Ammon's horn (tissue), 1 donor: ENCODE results near the gene LATS1.
"Not testable (repeated sequence)": the region's sequence is repeated elsewhere in the genome, so short reads cannot be mapped to it uniquely, and the experiment has no call there.

Experiments used
- DNase-seq: peaks from one replicate; pipeline ENCODE4 v3.0.0-alpha.2; 2016; ENCODE audit warnings: low spot score

LATS1 gene

DNA sequence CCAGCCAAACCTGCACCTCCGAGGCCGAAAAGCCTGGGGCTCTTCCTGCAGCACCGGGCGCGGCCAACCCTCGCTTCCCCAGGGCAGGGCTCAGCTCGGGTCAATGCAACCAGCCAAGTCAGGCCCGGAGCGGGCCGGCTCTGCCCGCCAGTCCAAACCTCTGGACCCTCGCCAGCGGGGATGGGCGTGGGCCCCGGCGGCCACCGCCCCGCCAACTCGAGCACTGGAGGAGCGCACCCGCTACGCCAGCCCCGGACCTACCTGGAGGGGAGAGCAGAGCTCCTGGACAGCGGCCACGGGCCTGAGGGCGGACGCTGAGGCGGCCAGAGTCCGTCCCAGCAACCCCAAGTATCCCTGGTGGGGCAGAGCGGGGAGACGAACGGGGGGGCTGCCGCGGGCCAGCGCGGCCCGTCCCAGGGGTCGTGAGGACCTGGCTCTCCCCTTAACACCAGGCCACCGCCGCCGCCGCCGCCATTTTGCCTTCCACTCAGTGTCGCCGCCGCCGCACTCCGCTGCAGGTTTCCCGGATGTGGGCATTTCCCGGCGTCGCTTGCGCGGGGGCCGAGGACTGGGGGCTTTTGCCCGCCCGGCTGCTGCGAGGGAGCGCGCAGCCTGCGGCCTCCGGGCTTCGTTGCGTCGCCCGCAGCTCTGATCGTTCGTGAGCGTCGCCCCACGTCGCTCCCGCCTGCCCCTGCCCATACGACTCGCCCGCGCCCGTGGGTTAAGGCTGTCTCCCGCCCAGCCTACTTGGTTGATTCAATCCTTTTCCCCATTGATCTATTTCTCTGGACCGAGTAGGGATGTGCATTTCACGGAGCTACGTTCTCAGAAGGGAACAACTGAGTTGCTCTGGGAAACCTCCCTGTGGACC lies at the start of gene LATS1:
TSS of gene LATS1 (minus strand) at position 514 of the 871 bp plus-strand sequence. CDS start 15,975 bp downstream, outside the sequence.
- peak; percentile 83 for DNase-seq

- no peak for DNase-seq
These were observed 48.4 kb upstream of the LATS1 start for GRCh38 chr6:149766156-149766769.

DNA sequence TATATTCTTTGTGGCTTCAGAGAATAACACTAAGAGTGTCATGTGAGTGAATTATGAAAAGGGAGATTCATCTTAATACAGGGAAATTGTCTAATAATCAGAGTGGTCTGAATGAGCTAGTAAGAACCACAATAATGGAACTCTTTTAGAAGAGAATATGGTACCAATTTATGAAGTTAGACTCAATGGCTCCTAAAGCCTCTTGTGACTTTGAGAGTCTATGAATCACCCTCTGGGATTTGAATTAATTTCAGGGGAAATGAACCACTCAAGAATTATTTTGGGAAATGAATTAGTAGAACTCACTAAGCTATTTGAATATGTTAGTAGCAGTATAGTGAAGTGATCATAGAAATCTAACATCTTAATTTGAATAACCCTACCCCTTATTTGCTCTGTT lies 46.0 kb upstream of the LATS1 start:
- no peak for DNase-seq

GRCh38 chr6:149761438-149761837 lies 43.5 kb upstream of the LATS1 start:
- no peak for DNase-seq

DNA sequence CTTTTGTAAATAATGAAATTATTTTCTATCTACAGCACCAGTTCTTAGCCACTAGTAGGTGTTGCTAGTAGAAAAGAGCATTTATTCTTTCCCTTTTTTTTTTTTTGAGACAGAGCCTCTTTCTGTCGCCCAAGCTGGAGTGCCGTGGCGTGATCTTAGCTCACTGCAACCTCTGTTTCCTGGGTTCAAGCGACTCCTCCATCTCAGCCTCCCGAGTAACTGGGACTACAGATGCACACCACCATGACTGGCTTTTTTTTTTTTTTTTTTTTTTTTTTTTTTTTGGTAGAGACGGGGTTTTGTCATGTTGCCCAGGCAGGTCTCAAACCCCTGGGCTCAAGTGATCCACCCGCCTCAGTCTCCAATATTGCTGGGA lies 38.3 kb upstream of the LATS1 start:
- DNase-seq = no peak

DNA sequence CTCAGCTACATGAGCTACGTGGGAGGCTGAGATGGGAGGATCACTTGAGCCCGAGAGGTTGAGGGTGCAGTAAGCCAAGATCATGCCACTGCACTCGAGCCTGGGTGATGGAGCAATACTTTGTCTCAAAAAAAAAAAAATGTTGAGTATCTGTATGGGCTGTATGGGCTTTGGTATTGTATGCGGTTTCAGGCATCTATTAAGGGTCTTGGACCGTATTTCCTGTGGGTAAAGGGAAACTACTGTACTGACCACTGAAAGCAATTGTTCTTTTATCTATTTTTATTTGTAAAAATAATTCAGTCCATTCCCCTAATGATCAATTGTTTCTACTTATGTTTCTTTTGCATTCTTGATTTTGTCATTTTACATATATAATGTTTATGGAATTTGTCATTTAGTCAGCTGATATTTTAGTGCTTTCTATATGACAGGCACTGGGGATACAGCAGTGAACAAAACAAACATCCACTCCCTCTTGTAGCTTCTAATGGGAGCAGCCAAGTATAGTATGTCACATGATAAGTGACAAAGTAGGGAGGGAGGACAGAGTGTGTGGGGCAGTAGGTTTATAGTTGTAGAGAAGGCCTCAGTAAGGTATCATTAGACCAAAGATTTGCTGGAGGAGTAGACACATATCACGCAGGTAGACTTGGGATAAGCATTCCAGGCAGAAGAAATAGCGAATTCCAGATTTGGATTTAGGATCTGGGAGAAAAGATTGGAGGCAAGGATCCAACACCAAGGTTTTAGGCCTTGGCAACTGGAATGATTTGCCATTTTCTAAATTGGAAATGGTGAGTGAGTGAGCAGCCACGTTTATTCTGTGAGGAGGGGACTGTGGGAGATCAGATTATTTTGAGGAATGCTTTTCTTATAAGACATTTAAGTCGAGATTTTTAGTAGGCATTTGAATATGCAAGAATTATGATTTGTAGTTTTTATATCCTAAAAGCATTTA lies 37.7 kb upstream of the LATS1 start:
- DNase-seq = peak; percentile 35

GRCh38 chr6:149754548-149754947 lies 36.6 kb upstream of the LATS1 start:
- DNase-seq = no peak

GRCh38 chr6:149753374-149753637 lies 35.4 kb upstream of the LATS1 start:
- DNase-seq = not testable (repeated sequence)

GRCh38 chr6:149752600-149753373 lies 34.9 kb upstream of the LATS1 start:
- no peak for DNase-seq

- not testable (repeated sequence) for DNase-seq
These were observed 34.0 kb upstream of the LATS1 start for GRCh38 chr6:149751920-149752319.

GRCh38 chr6:149751239-149751638 lies 33.3 kb upstream of the LATS1 start:
- DNase-seq = no peak

GRCh38 chr6:149750136-149750609 lies 32.3 kb upstream of the LATS1 start:
- peak; percentile 27 for DNase-seq

DNA sequence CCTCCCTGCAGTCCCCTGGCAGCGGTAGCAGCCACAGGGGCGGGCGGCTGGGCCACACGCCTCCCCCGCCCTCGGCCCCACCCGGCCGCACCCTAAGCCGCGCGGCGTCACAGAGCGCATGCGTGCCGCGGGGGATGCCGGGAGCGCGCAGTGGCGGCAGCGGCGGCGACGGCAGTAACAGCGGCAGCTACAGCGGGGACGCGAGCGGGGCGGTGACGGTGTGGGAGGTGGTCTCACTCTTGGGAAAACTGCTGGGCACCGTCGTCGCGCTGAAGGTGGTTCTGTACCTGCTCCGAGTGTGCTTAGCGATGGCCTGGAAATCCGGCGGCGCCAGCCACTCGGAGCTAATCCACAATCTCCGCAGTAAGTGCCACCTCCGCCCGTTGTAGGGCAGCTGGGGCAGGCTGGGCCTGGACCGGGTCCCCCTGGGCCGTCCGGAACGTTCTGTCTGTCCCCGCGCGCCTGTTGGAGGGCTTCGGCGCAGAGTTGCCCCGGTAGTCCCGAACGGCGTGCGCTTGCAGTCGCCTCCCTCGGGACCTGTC lies 31.8 kb upstream of the LATS1 start, which contains the start of gene PCMT1:
TSS of gene PCMT1 (plus strand) at position 148 of the 542 bp plus-strand sequence. CDS start at position 309, 161 bp downstream.
- peak; percentile 94 for DNase-seq

GRCh38 chr6:149749082-149749593 lies 31.2 kb upstream of the LATS1 start:
- not testable (repeated sequence) for DNase-seq

DNA sequence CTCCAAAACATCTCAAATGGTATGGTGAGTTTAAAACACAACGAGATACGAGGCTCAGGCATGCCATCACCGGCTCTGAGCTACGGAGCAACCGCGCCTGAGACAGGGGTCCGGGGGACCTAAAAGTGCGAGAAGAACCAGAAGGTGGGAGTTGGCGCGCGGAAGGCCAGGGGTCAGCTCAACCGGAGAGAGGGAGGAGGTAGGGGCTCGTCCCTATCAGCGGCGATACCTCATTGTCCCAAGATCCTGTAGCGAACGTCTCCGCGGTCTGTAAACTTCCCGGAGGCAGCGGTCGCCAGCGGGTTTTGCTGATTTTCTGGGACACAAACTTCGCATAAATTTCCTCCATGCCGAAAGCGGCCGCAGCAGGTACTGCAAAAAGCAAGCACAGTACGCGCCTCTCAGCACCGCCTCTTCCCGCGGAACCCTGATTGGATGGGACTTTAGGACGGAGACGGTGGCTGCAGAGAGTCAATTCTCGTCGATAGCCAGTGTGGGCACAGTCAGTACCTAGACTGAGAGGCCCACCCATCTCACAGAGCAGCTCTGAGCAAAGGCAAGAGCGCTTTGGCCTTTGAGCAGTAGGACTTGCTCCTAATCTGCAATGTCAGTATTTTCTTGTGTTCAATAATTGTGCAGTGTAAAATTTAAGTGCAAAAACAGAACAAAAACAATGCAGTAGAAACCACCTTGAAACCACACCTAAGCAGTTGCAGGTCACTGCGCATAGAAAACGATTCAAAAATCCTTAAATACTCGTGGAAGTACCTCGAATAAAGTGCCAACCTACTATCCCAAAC lies 28.4 kb upstream of the LATS1 start, which contains the start of gene NUP43:
TSS of gene NUP43 (minus strand) at position 383 of the 800 bp plus-strand sequence. CDS start at position 349, 34 bp downstream.
- DNase-seq = peak; percentile 96

- DNase-seq = not testable (repeated sequence)
These were observed 27.4 kb upstream of the LATS1 start for GRCh38 chr6:149745252-149745651.

- no peak for DNase-seq
These were observed 17.0 kb upstream of the LATS1 start for GRCh38 chr6:149734915-149735314.

DNA sequence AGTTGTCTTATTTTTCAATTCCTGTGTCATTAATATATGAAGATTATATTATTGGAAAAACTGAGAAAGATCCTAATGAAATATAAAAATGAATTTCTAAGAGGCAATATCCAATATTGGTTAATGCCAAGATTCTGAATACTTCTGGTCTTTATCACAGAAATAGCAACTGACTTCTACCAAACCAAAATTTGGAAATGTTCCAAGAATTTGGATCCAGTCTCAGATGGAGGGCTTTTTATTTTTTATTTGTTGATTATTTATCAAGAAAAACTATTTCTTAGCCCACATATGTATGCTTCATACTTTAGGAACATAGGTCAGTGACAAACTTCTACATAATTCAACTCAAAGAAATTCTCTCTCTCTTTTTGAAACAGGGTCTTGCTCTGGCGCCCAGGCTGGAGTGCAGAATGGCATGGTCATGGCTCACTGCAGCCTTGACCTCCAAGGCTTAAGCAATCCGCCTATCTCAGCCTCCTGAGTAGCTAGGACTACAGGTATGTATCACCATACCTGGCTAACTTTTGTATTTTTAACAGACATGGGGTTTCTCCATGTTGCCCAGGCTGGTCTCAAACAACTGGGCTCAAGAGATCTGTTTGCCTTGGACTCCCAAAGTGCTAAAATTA lies 15.3 kb upstream of the LATS1 start:
- no peak for DNase-seq

DNA sequence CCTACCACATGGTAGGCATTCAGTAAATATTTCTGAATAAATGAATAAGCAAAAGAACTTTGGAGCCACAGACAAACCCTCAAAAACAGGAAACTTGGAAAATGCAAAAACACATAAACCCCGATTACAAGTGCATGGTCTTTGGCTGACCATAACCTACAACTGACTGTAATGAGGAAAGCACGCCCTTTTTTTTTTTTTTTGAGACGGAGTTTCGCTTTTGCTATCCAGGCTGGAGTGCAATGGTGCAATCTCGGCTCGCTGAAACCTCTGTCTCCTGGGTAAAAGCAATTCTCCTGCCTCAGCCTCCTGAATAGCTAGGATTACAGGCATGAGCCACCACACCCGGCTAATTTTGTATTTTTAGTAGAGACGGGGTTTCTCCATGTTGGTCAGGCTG lies 11.9 kb upstream of the LATS1 start:
- no peak for DNase-seq
